Large intestine (tissue), 3 donors: ENCODE results near the gene ZFX. TPM values are rescaled to one million over a fixed set of nuclear protein-coding genes. Genes with fewer than 3 reads are reported as not detected.
A peak's percentile ranks its signal among the peaks of the same experiment; 100 is the strongest.

Source experiments
- DNase-seq, 2 donors: peaks; one replicate each; pipeline versions ENCODE4 v3.0.0 to v3.0.0-alpha.2; 2013
- H3K27ac ChIP-seq: one replicate; pipeline ENCODE4 v1.5.1; 2013; ENCODE audit warnings: low read length
- H3K27me3 ChIP-seq: 2 replicates; pipeline ENCODE4 v1.6.1; 2013; ENCODE audit warnings: low read length; ENCODE audit not compliant: control insufficient read depth, insufficient read depth
- H3K36me3 ChIP-seq: 2 replicates; pipeline ENCODE4 v1.6.1; 2013; ENCODE audit warnings: low read length; ENCODE audit not compliant: control insufficient read depth, insufficient read depth
- H3K4me1 ChIP-seq: one replicate; pipeline ENCODE4 v1.6.1; 2013; ENCODE audit warnings: low read length; ENCODE audit not compliant: control insufficient read depth, insufficient read depth
- H3K4me3 ChIP-seq: one replicate; pipeline ENCODE4 v1.5.1; 2013; ENCODE audit warnings: low read length
- H3K9me3 ChIP-seq: one replicate; pipeline ENCODE4 v1.6.1; 2013; ENCODE audit warnings: mild to moderate bottlenecking, low read depth, low read length, moderate library complexity; ENCODE audit not compliant: control insufficient read depth
- WGBS: methylation state at CpG from one replicate; pipeline ENCODE4 v1.1.5; 2013; ENCODE audit warnings: low lambda C conversion rate; ENCODE audit not compliant: insufficient coverage; 5-methylcytosine and 5-hydroxymethylcytosine counted together
- polyA plus RNA-seq: library from polyadenylated mRNA; unstranded; fragments of 120-200 nt; gene quantifications from one replicate; pipeline ENCODE4 v1.2.1, GENCODE V29; 2013

ZFX gene
- polyA plus RNA-seq, 1 donor, result 20.7 TPM

DNA sequence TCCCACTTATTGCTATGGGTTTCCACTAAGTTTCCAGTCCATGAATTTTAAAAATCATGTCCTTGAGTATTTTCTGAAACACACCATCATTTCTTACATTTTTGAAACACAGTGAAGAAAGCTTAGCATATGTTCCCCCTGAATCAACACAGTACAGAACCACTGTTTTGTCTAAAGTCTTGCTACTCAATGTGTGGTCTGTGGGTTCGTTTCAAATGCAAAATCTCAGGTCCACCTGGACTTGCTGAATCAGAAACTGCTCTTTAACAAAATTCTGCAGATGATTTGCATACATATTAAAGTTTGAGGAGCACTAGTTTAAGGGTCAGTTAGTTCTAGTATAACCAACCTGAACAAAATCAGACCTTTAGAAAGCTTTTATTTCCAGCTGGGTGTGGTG lies 103.9 kb downstream of the ZFX start:
- H3K4me1 ChIP-seq, result peaks cover 7% of the 10 kb centered on the region
- H3K27me3 ChIP-seq, result no peaks in the 10 kb centered on the region
- H3K36me3 ChIP-seq, result no peaks in the 10 kb centered on the region
- no peaks in the 10 kb centered on the region for H3K9me3 ChIP-seq
- H3K27ac ChIP-seq, result peak overlapping the region; percentile 31
- WGBS, result no CpG with 5 or more reads among the region's 1 CpG
- no peak for DNase-seq
- no peak overlapping the region for H3K4me3 ChIP-seq

GRCh38 chrX:24257011-24257410 lies 107.5 kb downstream of the ZFX start:
- WGBS, result no CpG with 5 or more reads among the region's 1 CpG
- H3K9me3 ChIP-seq, result no peaks in the 10 kb centered on the region
- H3K4me3 ChIP-seq, result no peak overlapping the region
- no peak overlapping the region for H3K27ac ChIP-seq
- H3K36me3 ChIP-seq, result no peaks in the 10 kb centered on the region
- H3K4me1 ChIP-seq, result peaks cover 18% of the 10 kb centered on the region
- no peak for DNase-seq
- no peaks in the 10 kb centered on the region for H3K27me3 ChIP-seq

GRCh38 chrX:24259544-24260240 lies 110.2 kb downstream of the ZFX start:
- Histone ChIP-seq H3K9me3 (no peaks in the 10 kb centered on the region), H3K27me3 (no peaks in the 10 kb centered on the region), H3K36me3 (no peaks in the 10 kb centered on the region), H3K4me1 (peaks cover 11% of the 10 kb centered on the region), H3K4me3 (no peak overlapping the region), H3K27ac (no peak overlapping the region)
- peak; percentile 28 to 39 for DNase-seq
- WGBS, result no CpG with 5 or more reads among the region's 9 CpGs

DNA sequence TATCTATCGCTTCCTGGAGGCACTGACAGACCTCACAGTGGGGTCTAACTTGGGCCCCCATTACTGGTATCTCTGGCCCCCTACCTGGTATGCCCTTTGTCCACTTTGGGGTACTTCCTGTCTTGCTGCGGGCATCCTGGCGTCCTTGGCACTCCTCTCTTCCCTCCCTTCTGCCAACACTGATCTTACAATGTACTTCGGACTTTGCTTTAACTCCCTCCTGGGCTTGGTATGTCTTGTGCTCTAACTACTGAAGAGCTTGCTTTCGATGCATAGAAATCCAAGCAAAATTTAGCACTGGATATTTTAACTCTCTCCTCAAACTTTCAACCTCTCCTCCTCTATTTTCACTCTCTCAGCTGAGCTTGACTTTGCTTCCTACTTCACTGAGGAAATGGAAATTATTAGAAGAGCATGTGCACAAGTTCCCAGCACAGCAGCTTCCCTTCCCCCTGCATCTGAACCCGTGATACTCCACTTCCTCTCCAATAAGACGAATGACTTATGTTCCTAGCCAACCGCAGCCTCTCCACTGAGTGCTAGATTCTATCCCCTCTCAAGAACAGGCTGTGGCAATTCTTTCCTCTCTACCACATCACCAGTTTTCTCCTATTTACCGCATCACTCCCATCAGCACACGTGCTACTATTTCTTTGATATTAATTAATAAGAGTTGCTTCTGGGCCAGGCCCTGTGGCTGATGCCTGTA lies 111.5 kb downstream of the ZFX start:
- Histone ChIP-seq H3K4me3 (no peak overlapping the region), H3K27me3 (no peaks in the 10 kb centered on the region), H3K9me3 (no peaks in the 10 kb centered on the region), H3K36me3 (no peaks in the 10 kb centered on the region), H3K27ac (peak overlapping the region; percentile 74), H3K4me1 (peaks cover 11% of the 10 kb centered on the region)
- WGBS, result 40% methylated on average over 1 of the region's 10 CpGs
- peak; percentile 40 to 77 for DNase-seq

DNA sequence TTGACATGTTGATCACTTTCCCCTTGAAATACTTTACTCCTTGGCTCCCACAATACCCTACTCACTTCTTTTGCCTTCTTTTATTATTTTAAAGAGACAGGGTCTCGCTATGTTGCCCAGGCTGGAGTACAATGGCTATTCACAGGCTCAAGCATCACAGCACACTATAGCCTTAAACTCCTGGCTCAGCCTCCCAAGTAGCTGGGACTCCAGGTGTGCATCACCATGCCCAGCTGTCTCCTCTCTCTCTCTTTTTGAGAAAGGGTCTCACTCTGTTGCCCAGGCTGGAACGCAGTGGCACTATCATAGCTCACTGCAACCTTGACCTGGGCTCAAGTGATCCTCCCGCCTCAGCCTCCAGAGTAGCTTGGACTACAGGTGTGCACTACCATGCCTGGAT lies 112.8 kb downstream of the ZFX start:
- H3K36me3 ChIP-seq, result no peaks in the 10 kb centered on the region
- no peaks in the 10 kb centered on the region for H3K9me3 ChIP-seq
- no peak overlapping the region for H3K4me3 ChIP-seq
- H3K27me3 ChIP-seq, result no peaks in the 10 kb centered on the region
- no CpG with 5 or more reads among the region's 3 CpGs for WGBS
- H3K27ac ChIP-seq, result no peak overlapping the region
- peaks cover 11% of the 10 kb centered on the region for H3K4me1 ChIP-seq
- DNase-seq, result no peak

GRCh38 chrX:24264383-24264782 lies 114.9 kb downstream of the ZFX start:
- Histone ChIP-seq H3K4me1 (peaks cover 11% of the 10 kb centered on the region), H3K9me3 (no peaks in the 10 kb centered on the region), H3K27ac (no peak overlapping the region), H3K27me3 (no peaks in the 10 kb centered on the region), H3K36me3 (no peaks in the 10 kb centered on the region), H3K4me3 (no peak overlapping the region)
- WGBS, result 50% methylated on average over 2 of the region's 6 CpGs
- DNase-seq, result no peak

Other genes starting within 250 kb of the ZFX start
- 17.2 TPM for gene APOO, start 241.8 kb upstream of the ZFX start, polyA plus RNA-seq
- gene CXorf58, start 241.7 kb upstream of the ZFX start, polyA plus RNA-seq, result 0.13 TPM
- gene KLHL15, start 122.5 kb upstream of the ZFX start, polyA plus RNA-seq, result 14.6 TPM
- gene EIF2S3, start 94.8 kb upstream of the ZFX start, polyA plus RNA-seq, result 235 TPM
- 0.04 TPM for gene SUPT20HL2, start 164.3 kb downstream of the ZFX start, polyA plus RNA-seq
- gene SUPT20HL1, start 210.9 kb downstream of the ZFX start, polyA plus RNA-seq, result 0.10 TPM